ENCODE data around the gene C5orf47. TPM values are rescaled to one million over a fixed set of nuclear protein-coding genes. Genes with fewer than 3 reads are reported as not detected.

The C5orf47 gene
- total RNA-seq, 1 donor from 2014 or later = not detected

GRCh38 chr5:174003795-174004194 is 14.8 kb downstream of the C5orf47 start:
- Histone ChIP-seq H2AFZ (ENCODE audit: low read depth, low read length) (no peak overlapping the region), H3K9me3 (ENCODE audit: insufficient read depth, low read depth, low read length) (no peaks in the 10 kb centered on the region), H3K4me1 (ENCODE audit: insufficient read depth, low read length) (no peaks in the 10 kb centered on the region), H4K20me1 (ENCODE audit: insufficient read depth, low read length) (no peaks in the 10 kb centered on the region), H3K27ac (ENCODE audit: low read depth, low read length) (no peak overlapping the region), H3K9ac (ENCODE audit: low read length) (no peak overlapping the region), H3K36me3 (ENCODE audit: insufficient read depth, low read length) (no peaks in the 10 kb centered on the region), H3K4me3 (ENCODE audit: insufficient read depth, low read depth, low read length) (no peak overlapping the region), H3K27me3 (ENCODE audit: insufficient read depth, low read length) (peaks cover 4% of the 10 kb centered on the region), H3K4me2 (ENCODE audit: low read length) (no peak overlapping the region), H3K79me2 (ENCODE audit: insufficient read depth, low read length) (no peaks in the 10 kb centered on the region)
- no peak overlapping the region for H3K27ac Mint-ChIP-seq (ENCODE audit: unreplicated experiment)
- no peaks in the 10 kb centered on the region for H3K27me3 Mint-ChIP-seq (ENCODE audit: low read depth, unreplicated experiment)
- no peak for TF ChIP-seq EZH2 (IDR thresholded peaks at IDR 0.05; ENCODE audit: insufficient read depth, low read length)
- no peak for TF ChIP-seq CTCF (IDR thresholded peaks at IDR 0.05; ENCODE audit: insufficient read depth, low read depth, low read length)
- no peaks in the 10 kb centered on the region for H3K36me3 Mint-ChIP-seq (ENCODE audit: low read depth, unreplicated experiment)
- no peak overlapping the region for H3K4me3 Mint-ChIP-seq (ENCODE audit: unreplicated experiment)
- no peaks in the 10 kb centered on the region for H3K9me3 Mint-ChIP-seq (ENCODE audit: unreplicated experiment)
- H3K4me1 Mint-ChIP-seq (ENCODE audit: low read depth, unreplicated experiment) = no peaks in the 10 kb centered on the region
- FAIRE-seq = no peak
- DNase-seq (ENCODE audit: low read depth) = no peak

- no peak overlapping the region for H3K27ac ChIP-seq (ENCODE audit: low read depth, low read length)
- no peaks in the 10 kb centered on the region for H4K20me1 ChIP-seq (ENCODE audit: insufficient read depth, low read length)
- Mint-ChIP-seq H3K27me3 (ENCODE audit: low read depth, unreplicated experiment) (no peaks in the 10 kb centered on the region), H3K27ac (ENCODE audit: unreplicated experiment) (no peak overlapping the region), H3K4me3 (ENCODE audit: unreplicated experiment) (no peak overlapping the region), H3K36me3 (ENCODE audit: low read depth, unreplicated experiment) (no peaks in the 10 kb centered on the region), H3K9me3 (ENCODE audit: unreplicated experiment) (no peaks in the 10 kb centered on the region), H3K4me1 (ENCODE audit: low read depth, unreplicated experiment) (no peaks in the 10 kb centered on the region)
- H3K4me3 ChIP-seq (ENCODE audit: insufficient read depth, low read depth, low read length) = no peak overlapping the region
- TF ChIP-seq EZH2 (IDR thresholded peaks at IDR 0.05; ENCODE audit: insufficient read depth, low read length) (no peak), CTCF (IDR thresholded peaks at IDR 0.05; ENCODE audit: insufficient read depth, low read depth, low read length) (no peak)
- H3K9me3 ChIP-seq (ENCODE audit: insufficient read depth, low read depth, low read length) = no peaks in the 10 kb centered on the region
- H3K9ac ChIP-seq (ENCODE audit: low read length) = no peak overlapping the region
- H3K79me2 ChIP-seq (ENCODE audit: insufficient read depth, low read length) = no peaks in the 10 kb centered on the region
- no peaks in the 10 kb centered on the region for H3K27me3 ChIP-seq (ENCODE audit: insufficient read depth, low read length)
- no peak overlapping the region for H2AFZ ChIP-seq (ENCODE audit: low read depth, low read length)
- H3K36me3 ChIP-seq (ENCODE audit: insufficient read depth, low read length) = no peaks in the 10 kb centered on the region
- no peak overlapping the region for H3K4me2 ChIP-seq (ENCODE audit: low read length)
- FAIRE-seq (no peak), DNase-seq (ENCODE audit: low read depth) (no peak)
- H3K4me1 ChIP-seq (ENCODE audit: insufficient read depth, low read length) = no peaks in the 10 kb centered on the region
Observed at GRCh38 chr5:174008922-174009321, 20.0 kb downstream of the C5orf47 start.

GRCh38 chr5:174010365-174010764 is 21.4 kb downstream of the C5orf47 start:
- H3K4me2 ChIP-seq (ENCODE audit: low read length) = no peak overlapping the region
- H4K20me1 ChIP-seq (ENCODE audit: insufficient read depth, low read length) = no peaks in the 10 kb centered on the region
- no peaks in the 10 kb centered on the region for H3K27me3 ChIP-seq (ENCODE audit: insufficient read depth, low read length)
- Mint-ChIP-seq H3K9me3 (ENCODE audit: unreplicated experiment) (peaks cover 5% of the 10 kb centered on the region), H3K4me1 (ENCODE audit: low read depth, unreplicated experiment) (no peaks in the 10 kb centered on the region), H3K36me3 (ENCODE audit: low read depth, unreplicated experiment) (no peaks in the 10 kb centered on the region), H3K4me3 (ENCODE audit: unreplicated experiment) (no peak overlapping the region), H3K27ac (ENCODE audit: unreplicated experiment) (no peak overlapping the region), H3K27me3 (ENCODE audit: low read depth, unreplicated experiment) (no peaks in the 10 kb centered on the region)
- H3K4me1 ChIP-seq (ENCODE audit: insufficient read depth, low read length) = no peaks in the 10 kb centered on the region
- no peaks in the 10 kb centered on the region for H3K79me2 ChIP-seq (ENCODE audit: insufficient read depth, low read length)
- H3K9ac ChIP-seq (ENCODE audit: low read length) = no peak overlapping the region
- TF ChIP-seq CTCF (IDR thresholded peaks at IDR 0.05; ENCODE audit: insufficient read depth, low read depth, low read length) (no peak), EZH2 (IDR thresholded peaks at IDR 0.05; ENCODE audit: insufficient read depth, low read length) (no peak)
- FAIRE-seq (no peak), DNase-seq (ENCODE audit: low read depth) (no peak)
- H3K27ac ChIP-seq (ENCODE audit: low read depth, low read length) = no peak overlapping the region
- H3K4me3 ChIP-seq (ENCODE audit: insufficient read depth, low read depth, low read length) = no peak overlapping the region
- H3K36me3 ChIP-seq (ENCODE audit: insufficient read depth, low read length) = no peaks in the 10 kb centered on the region
- no peaks in the 10 kb centered on the region for H3K9me3 ChIP-seq (ENCODE audit: insufficient read depth, low read depth, low read length)
- no peak overlapping the region for H2AFZ ChIP-seq (ENCODE audit: low read depth, low read length)

Data from astrocyte (in vitro differentiated cells and primary cell).